Right lobe of liver (tissue), 6 donors: ENCODE data around the gene CDK4. TPM values are rescaled to one million over a fixed set of nuclear protein-coding genes. Genes with fewer than 3 reads are reported as not detected.
"Not testable (repeated sequence)": the region's sequence is repeated elsewhere in the genome, so short reads cannot be mapped to it uniquely, and the experiment has no call there.

Experiments
- ATAC-seq, 4 donors: fragments of 200-7000 bp; cut with Tn5 transposase; one replicate each; pipeline ENCODE4 v1.9.1; 2020; ENCODE audit warnings: mild to moderate bottlenecking in 4 of 4, moderate library complexity in 4 of 4
- DNase-seq, 3 donors: peaks; one replicate each; pipeline ENCODE4 v3.0.0-alpha.2; 2020
- H3K27ac ChIP-seq, 3 donors: fragments of 200-600 bp; one replicate each; pipeline ENCODE4 v1.8.0; 2022
- H3K27me3 ChIP-seq, 2 donors: fragments of 200-600 bp; one replicate each; pipeline ENCODE4 v1.8.0; 2022
- H3K36me3 ChIP-seq, 4 donors: fragments of 200-600 bp; sonication (generic) in 1 of 4; one replicate each; pipeline versions ENCODE4 v1.5.1 to v1.8.0; 2017 to 2022; ENCODE audit warnings: control low read depth in 1 of 4
- H3K4me1 ChIP-seq, 4 donors: fragments of 200-600 bp; sonication (generic) in 1 of 4; one replicate each; pipeline versions ENCODE4 v1.5.1 to v1.8.0; 2017 to 2022; ENCODE audit warnings: control low read depth in 1 of 4
- H3K4me3 ChIP-seq, 3 donors: fragments of 200-600 bp; one replicate each; pipeline ENCODE4 v1.8.0; 2022
- H3K9me3 ChIP-seq, 4 donors: fragments of 200-600 bp; sonication (generic) in 1 of 4; one replicate each; pipeline versions ENCODE4 v1.5.1 to v1.8.0; 2017 to 2022; ENCODE audit warnings: control low read depth in 1 of 4
- CTCF ChIP-seq, 4 donors: fragments of 200-600 bp in 3 of 4; fragments of 450-650 bp in 1 of 4; IDR thresholded peaks; one replicate each; pipeline versions ENCODE4 v1.5.1 to v1.8.0; 2016 to 2022; ENCODE audit warnings: antibody characterized with exemption in 4 of 4, mild to moderate bottlenecking in 2 of 4
- POLR2A ChIP-seq: fragments of 450-650 bp; IDR thresholded peaks from one replicate; pipeline ENCODE4 v1.6.1; 2017; ENCODE audit warnings: antibody characterized with exemption, mild to moderate bottlenecking
- WGBS: methylation state at CpG from one replicate; pipeline ENCODE4 v1.1.6; 2018; ENCODE audit warnings: low coverage, low lambda C conversion rate; ENCODE audit not compliant: insufficient coverage; ENCODE audit errors: missing lambda C conversion rate; 5-methylcytosine and 5-hydroxymethylcytosine counted together
- intact Hi-C, 2 donors: fragments of 100-400 bp; cut with DNase I; formaldehyde crosslinking; loops; one replicate each; pipeline versions ENCODE4 v1.11.2 to v1.14.1; 2022
- total RNA-seq, 6 experiments: library from RNA; depleted of rRNA in 2 of 6; stranded (reverse); fragments of >200 nt in 2 of 6; fragmentation: NEBNext Ultra II Directional in 3 of 6; extraction: Animal tissue kit (Norgen Biotek cat#: 25700) in 3 of 6; gene quantifications; one replicate each; pipeline versions ENCODE4 v1.1.0 to v1.2.4, GENCODE V29; 2016 to 2023
- donor health status: DM: no; HTN: yes; CAD: no.
- donor health status: DM: no; HTN: no; CAD: no.
- donor health status: DM: no; HTN: no; CAD: no.
- donor health status: DM: no; HTN: yes; CAD: no.
- donor health status: DM: no; HTN: yes; CAD: no.

The CDK4 gene
- total RNA-seq, 6 experiments from 2014 or later, result 23.3 to 47.3 (median 31.8) TPM

- Histone ChIP-seq H3K36me3 (no peaks in the 10 kb centered on the region), H3K27me3 (no peaks in the 10 kb centered on the region), H3K9me3 (no peaks in the 10 kb centered on the region), H3K27ac (no peak overlapping the region), H3K4me3 (no peak overlapping the region), H3K4me1 (peaks cover 2 to 10% (median 7%) of the 10 kb centered on the region in 4 donors)
- intact Hi-C loops, result no loop called here
- DNase-seq (no peak), ATAC-seq (no peak)
- TF ChIP-seq CTCF (IDR thresholded peaks at IDR 0.05) (no peak), POLR2A (no peak)
- 86% methylated on average over 4 of the region's 4 CpGs for WGBS
Measured at GRCh38 chr12:57775563-57776246, 23.6 kb upstream of the CDK4 start.

- DNase-seq (no peak), ATAC-seq (no peak)
- no peaks in the 10 kb centered on the region for H3K9me3 ChIP-seq
- 80% methylated on average over 1 of the region's 3 CpGs for WGBS
- no peak overlapping the region for H3K27ac ChIP-seq
- no peaks in the 10 kb centered on the region for H3K36me3 ChIP-seq
- no peak for TF ChIP-seq POLR2A
- no peak for TF ChIP-seq CTCF (IDR thresholded peaks at IDR 0.05)
- peaks cover 2 to 11% (median 7%) of the 10 kb centered on the region in 4 donors for H3K4me1 ChIP-seq
- no peaks in the 10 kb centered on the region for H3K27me3 ChIP-seq
- no peak overlapping the region for H3K4me3 ChIP-seq
- intact Hi-C loops, result no loop called here
Measured at GRCh38 chr12:57775044-57775443, 22.9 kb upstream of the CDK4 start.

- intact Hi-C loops, H3K27me3 ChIP-seq, H3K36me3 ChIP-seq, DNase-seq, ATAC-seq, H3K4me3 ChIP-seq, H3K27ac ChIP-seq, H3K9me3 ChIP-seq: not testable (repeated sequence)
- 93% methylated on average over 10 of the region's 11 CpGs for WGBS
- peaks cover 2 to 11% (median 7%) of the 10 kb centered on the region in 4 donors for H3K4me1 ChIP-seq
Measured at GRCh38 chr12:57774634-57775033, 22.5 kb upstream of the CDK4 start.

- ATAC-seq (peak; percentile 73 to 78 (median 76)), DNase-seq (peak; percentile 74 to 77 (median 77))
- H3K27ac ChIP-seq, result peak within 1 kb of the TSS; percentile 75 to 96 (median 75)
- H3K36me3 ChIP-seq, result no peaks in the 10 kb centered on the region
- H3K4me3 ChIP-seq, result peak within 1 kb of the TSS; percentile 72 to 88 (median 79)
- WGBS, result 9% methylated on average over 21 of the region's 67 CpGs
- TF ChIP-seq CTCF (IDR thresholded peaks at IDR 0.05) (no peak), POLR2A (no peak)
- no peaks in the 10 kb centered on the region for H3K27me3 ChIP-seq
- no peaks in the 10 kb centered on the region for H3K9me3 ChIP-seq
- intact Hi-C loops, result no loop called here
- H3K4me1 ChIP-seq, result peaks cover 2 to 11% (median 7%) of the 10 kb centered on the region in 4 donors
Measured at GRCh38 chr12:57772429-57773322, 20.6 kb upstream of the CDK4 start, which contains the start of gene EEF1AKMT3. Gene EEF1AKMT3 (plus strand): TSS chr12:57772614. CDS start chr12:57772725, 111 bp downstream.
